GM12875 (cell line): ENCODE measurements around the gene ITGB1.

Experiments used
- H3K4me3 ChIP-seq: one replicate; pipeline ENCODE4 v1.5.1; 2011; ENCODE audit warnings: low read depth, low read length, control low read depth
- TF ChIP-seq, protein P1 (sequence below): IDR thresholded peaks from 2 replicates; pipeline ENCODE4 v1.5.1; 2011; ENCODE audit warnings: low read depth, mild to moderate bottlenecking, control low read depth, inconsistent platforms, low read length, moderate library complexity, borderline replicate concordance; ENCODE audit not compliant: insufficient read depth

The ITGB1 gene

DNA sequence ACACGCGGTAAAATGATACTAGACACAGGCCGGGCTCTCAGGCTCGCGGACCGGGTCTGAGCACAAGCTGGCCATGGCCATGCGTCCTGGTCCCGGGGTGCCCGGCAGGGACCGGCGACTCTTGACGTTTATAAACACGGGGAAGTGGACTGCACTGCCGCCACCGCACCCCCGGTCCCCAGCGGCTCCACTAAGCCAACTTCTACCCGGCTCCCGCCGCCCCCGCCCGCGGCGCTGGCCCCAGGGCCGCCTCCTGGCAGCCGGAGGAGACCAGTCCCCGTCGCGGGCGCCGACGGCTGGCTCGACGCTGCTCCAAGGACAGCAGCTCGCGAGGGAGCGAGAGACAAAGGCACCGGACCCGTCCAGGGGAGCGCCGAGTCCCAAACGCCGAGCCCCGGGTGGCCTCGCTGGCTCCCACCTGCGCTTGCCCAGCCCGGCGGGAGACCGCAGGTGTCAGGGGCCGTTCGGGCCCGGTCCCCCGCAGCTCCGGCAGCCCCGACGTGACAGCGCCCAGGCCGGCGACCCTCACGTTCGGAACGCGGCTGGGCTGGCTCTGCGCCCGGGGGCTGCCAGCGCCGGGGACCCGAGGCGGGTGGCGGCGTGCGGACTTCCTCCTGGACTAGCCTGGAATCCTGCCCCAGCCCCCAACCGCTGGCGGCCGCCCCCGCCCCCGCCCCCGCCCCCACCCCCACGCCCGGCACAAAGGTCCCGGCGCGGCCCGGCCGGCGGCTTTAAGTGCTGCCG, 517 bp downstream of the ITGB1 start:
- TF ChIP-seq, protein P1, sequence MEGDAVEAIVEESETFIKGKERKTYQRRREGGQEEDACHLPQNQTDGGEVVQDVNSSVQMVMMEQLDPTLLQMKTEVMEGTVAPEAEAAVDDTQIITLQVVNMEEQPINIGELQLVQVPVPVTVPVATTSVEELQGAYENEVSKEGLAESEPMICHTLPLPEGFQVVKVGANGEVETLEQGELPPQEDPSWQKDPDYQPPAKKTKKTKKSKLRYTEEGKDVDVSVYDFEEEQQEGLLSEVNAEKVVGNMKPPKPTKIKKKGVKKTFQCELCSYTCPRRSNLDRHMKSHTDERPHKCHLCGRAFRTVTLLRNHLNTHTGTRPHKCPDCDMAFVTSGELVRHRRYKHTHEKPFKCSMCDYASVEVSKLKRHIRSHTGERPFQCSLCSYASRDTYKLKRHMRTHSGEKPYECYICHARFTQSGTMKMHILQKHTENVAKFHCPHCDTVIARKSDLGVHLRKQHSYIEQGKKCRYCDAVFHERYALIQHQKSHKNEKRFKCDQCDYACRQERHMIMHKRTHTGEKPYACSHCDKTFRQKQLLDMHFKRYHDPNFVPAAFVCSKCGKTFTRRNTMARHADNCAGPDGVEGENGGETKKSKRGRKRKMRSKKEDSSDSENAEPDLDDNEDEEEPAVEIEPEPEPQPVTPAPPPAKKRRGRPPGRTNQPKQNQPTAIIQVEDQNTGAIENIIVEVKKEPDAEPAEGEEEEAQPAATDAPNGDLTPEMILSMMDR = no peak
- peak overlapping the region; percentile 80 for H3K4me3 ChIP-seq

GRCh38 chr10:32956365-32957197, 1.4 kb downstream of the ITGB1 start:
- peak overlapping the region; percentile 80 for H3K4me3 ChIP-seq
- TF ChIP-seq, protein P1 = no peak

DNA sequence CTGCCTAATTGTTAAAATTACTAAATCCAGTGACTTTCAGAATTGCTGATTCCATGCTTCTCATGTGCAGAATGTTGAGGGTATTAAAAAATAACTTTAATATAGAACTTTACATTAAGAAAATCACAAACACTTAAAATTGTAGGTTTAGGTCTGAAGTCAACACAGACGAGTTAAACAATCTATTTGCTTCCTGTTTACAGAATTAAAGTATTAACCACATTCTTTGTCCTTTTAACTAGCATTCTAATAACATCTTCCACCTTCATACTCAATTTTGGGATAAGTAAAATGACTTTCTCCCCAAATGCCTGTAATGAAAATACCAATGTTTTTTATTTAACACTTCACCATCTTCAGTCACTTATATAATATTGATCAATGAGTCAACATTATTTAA, 2.2 kb downstream of the ITGB1 start:
- TF ChIP-seq, protein P1 = no peak
- H3K4me3 ChIP-seq = no peak overlapping the region

DNA sequence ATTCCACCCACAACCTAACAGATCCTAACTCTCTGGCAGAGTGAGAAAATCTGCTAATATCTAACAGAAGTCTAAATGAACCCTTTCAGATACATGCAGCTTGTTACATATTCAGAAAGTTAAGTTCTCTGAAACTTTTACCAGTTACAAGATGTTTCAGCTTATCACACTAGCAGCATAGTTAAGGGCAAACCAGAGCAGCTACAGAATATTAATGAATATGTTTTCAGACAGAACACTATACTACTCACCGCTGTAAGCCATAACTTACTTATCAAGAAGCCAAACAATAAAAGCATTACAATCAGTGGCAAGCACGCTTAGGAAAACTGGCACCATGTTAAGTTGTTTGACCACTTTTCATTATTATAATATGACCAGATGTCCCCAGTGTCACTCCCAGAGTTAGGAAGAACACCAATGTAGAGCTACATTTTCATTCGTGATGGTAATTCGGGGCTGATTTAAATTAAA, 2.7 kb downstream of the ITGB1 start:
- TF ChIP-seq, protein P1 = no peak
- no peak overlapping the region for H3K4me3 ChIP-seq

DNA sequence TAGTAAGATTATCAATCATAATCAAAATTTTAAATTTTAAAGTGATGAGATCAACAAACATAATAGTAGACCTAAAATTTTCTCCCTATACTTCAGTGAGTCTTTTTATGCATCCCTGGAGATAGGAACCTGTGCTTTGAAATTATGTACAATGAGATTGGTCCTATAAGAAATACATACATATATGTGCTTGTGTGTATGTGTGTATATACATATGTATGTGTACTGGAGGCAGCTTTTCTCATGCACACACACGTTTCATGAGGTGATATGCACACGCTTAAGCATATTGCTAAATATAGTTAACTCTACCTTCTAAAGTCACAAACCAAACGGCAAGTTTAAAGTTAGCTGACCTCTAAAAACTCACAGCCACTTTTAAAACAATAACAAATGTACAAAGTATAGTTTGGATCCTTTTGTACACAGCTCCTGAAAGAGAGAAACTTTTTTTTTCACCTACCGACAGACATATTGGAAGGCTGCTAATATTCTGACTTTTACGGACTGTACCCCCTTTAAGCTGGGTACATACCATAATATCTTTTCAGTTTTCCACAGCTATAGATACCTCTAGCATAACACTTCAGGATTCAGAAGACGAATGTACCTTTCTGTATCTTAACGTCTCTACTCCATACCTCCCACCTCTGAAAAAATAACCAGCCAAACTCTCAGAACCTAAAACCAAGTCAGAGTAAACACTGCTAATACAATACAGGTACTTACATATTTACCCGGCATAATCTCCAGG, 3.3 kb downstream of the ITGB1 start:
- TF ChIP-seq, protein P1 = no peak
- H3K4me3 ChIP-seq = no peak overlapping the region

DNA sequence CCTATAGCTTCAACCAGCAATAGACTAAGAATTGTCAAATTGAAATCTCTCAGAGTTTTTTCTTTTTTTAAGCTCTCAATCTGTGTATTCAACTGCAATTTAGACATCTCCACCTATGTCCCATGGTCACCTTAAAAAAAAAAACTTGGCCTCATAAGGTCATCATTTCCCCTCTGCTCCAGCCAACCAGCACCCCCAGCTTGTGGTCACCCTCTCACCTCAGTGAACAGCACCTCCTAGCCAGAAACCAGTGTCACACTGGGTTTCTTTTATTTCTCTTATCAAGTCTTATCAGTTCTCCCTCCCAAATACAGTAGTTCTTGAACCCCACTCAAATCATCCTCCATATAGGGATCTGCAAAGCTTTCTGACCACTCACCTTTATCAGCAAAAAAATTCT, 4.0 kb downstream of the ITGB1 start:
- no peak overlapping the region for H3K4me3 ChIP-seq
- TF ChIP-seq, protein P1 = no peak
